ENCODE measurements around the gene HSD17B12.

GRCh38 chr11:43837879-43838278, 157.3 kb downstream of the HSD17B12 start:
- TF ChIP-seq, protein P1, sequence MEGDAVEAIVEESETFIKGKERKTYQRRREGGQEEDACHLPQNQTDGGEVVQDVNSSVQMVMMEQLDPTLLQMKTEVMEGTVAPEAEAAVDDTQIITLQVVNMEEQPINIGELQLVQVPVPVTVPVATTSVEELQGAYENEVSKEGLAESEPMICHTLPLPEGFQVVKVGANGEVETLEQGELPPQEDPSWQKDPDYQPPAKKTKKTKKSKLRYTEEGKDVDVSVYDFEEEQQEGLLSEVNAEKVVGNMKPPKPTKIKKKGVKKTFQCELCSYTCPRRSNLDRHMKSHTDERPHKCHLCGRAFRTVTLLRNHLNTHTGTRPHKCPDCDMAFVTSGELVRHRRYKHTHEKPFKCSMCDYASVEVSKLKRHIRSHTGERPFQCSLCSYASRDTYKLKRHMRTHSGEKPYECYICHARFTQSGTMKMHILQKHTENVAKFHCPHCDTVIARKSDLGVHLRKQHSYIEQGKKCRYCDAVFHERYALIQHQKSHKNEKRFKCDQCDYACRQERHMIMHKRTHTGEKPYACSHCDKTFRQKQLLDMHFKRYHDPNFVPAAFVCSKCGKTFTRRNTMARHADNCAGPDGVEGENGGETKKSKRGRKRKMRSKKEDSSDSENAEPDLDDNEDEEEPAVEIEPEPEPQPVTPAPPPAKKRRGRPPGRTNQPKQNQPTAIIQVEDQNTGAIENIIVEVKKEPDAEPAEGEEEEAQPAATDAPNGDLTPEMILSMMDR (IDR thresholded peaks at IDR 0.05; ENCODE audit: borderline replicate concordance, extremely low read depth, low read length, poor library complexity, severe bottlenecking), result no peak
- no peak for TF ChIP-seq EZH2 (IDR thresholded peaks at IDR 0.05; ENCODE audit: borderline replicate concordance, low read depth, low read length, severe bottlenecking)

Measured in DND-41 (cell line).